Keratinocyte (primary cell): ENCODE measurements around the gene OR11H7.
"Not testable (repeated sequence)": the region's sequence is repeated elsewhere in the genome, so short reads cannot be mapped to it uniquely, and the experiment has no call there.

Source experiments
- EZH2 ChIP-seq: IDR thresholded peaks from one replicate; pipeline ENCODE4 v1.6.1; 2012; ENCODE audit warnings: inconsistent platforms, mild to moderate bottlenecking, low read length, moderate library complexity
- TF ChIP-seq, protein P1 (sequence below), 3 experiments: IDR thresholded peaks in 1 of 3; conservative IDR thresholded peaks in 1 of 3; optimal IDR thresholded peaks in 1 of 3; 2 replicates in 2 of 3; 3 replicates in 1 of 3; pipeline versions ENCODE3 to v1.5.1; 2011; ENCODE audit warnings: low read length in 3 of 3, mild to moderate bottlenecking in 3 of 3, moderate library complexity in 2 of 3, control low read depth in 1 of 3, inconsistent platforms in 1 of 3; ENCODE audit not compliant: insufficient read depth in 2 of 3; ENCODE audit errors: extremely low read depth in 1 of 3

DNA sequence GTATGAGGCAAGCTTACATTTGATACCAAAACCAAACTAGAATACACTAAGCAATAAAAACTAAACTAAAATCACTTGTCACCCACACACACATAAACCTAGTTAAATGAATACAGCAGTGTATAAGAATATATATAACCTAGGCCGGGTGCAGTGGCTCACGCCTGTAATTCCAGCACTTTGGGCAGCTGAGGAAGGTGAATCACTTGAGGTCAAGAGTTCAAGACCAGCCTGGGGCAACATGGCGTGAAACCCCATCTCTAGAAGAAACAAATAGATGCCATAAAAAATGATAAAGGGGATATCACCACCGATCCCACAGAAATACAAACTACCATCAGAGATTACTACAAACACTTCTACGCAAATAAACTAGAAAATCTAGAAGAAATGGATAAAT lies 35.6 kb downstream of the OR11H7 start:
- TF ChIP-seq, protein P1, sequence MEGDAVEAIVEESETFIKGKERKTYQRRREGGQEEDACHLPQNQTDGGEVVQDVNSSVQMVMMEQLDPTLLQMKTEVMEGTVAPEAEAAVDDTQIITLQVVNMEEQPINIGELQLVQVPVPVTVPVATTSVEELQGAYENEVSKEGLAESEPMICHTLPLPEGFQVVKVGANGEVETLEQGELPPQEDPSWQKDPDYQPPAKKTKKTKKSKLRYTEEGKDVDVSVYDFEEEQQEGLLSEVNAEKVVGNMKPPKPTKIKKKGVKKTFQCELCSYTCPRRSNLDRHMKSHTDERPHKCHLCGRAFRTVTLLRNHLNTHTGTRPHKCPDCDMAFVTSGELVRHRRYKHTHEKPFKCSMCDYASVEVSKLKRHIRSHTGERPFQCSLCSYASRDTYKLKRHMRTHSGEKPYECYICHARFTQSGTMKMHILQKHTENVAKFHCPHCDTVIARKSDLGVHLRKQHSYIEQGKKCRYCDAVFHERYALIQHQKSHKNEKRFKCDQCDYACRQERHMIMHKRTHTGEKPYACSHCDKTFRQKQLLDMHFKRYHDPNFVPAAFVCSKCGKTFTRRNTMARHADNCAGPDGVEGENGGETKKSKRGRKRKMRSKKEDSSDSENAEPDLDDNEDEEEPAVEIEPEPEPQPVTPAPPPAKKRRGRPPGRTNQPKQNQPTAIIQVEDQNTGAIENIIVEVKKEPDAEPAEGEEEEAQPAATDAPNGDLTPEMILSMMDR (optimal IDR thresholded peaks at IDR 0.05 in 1 of 3, IDR thresholded peaks at IDR 0.05 in 1 of 3, conservative IDR thresholded peaks at IDR 0.05 in 1 of 3; ENCODE audit: extremely low read depth in 1 of 3, insufficient read depth in 2 of 3, low read length in 3 of 3): not testable (repeated sequence)
- not testable (repeated sequence) for TF ChIP-seq EZH2
